ENCODE results near the gene ANKRD50.

ANKRD50 gene

GRCh38 chr4:124694946-124695598, 17.5 kb downstream of the ANKRD50 start:
- H3K4me3 ChIP-seq (ENCODE audit: low read length): no peak overlapping the region
- TF ChIP-seq ZNF274 (IDR thresholded peaks at IDR 0.05; ENCODE audit: low read depth, low read length): no peak

GRCh38 chr4:124694306-124694705, 18.2 kb downstream of the ANKRD50 start:
- no peak overlapping the region for H3K4me3 ChIP-seq (ENCODE audit: low read length)
- no peak for TF ChIP-seq ZNF274 (IDR thresholded peaks at IDR 0.05; ENCODE audit: low read depth, low read length)

- TF ChIP-seq ZNF274 (IDR thresholded peaks at IDR 0.05; ENCODE audit: low read depth, low read length): no peak
- no peak overlapping the region for H3K4me3 ChIP-seq (ENCODE audit: low read length)
These were observed 20.7 kb downstream of the ANKRD50 start for GRCh38 chr4:124691801-124692200.

GRCh38 chr4:124686279-124686678, 26.3 kb downstream of the ANKRD50 start:
- no peak for TF ChIP-seq ZNF274 (IDR thresholded peaks at IDR 0.05; ENCODE audit: low read depth, low read length)
- H3K4me3 ChIP-seq (ENCODE audit: low read length): no peak overlapping the region

- no peak for TF ChIP-seq ZNF274 (IDR thresholded peaks at IDR 0.05; ENCODE audit: low read depth, low read length)
- no peak overlapping the region for H3K4me3 ChIP-seq (ENCODE audit: low read length)
These were observed 26.7 kb downstream of the ANKRD50 start for GRCh38 chr4:124685851-124686250.

- no peak overlapping the region for H3K4me3 ChIP-seq (ENCODE audit: low read length)
- TF ChIP-seq ZNF274 (IDR thresholded peaks at IDR 0.05; ENCODE audit: low read depth, low read length): no peak
These were observed 28.2 kb downstream of the ANKRD50 start for GRCh38 chr4:124684301-124684700.

GRCh38 chr4:124682384-124682783, 30.1 kb downstream of the ANKRD50 start:
- H3K4me3 ChIP-seq (ENCODE audit: low read length): no peak overlapping the region

GRCh38 chr4:124666496-124666895, 46.0 kb downstream of the ANKRD50 start:
- no peak overlapping the region for H3K4me3 ChIP-seq (ENCODE audit: low read length)
- no peak for TF ChIP-seq ZNF274 (IDR thresholded peaks at IDR 0.05; ENCODE audit: low read depth, low read length)

More at GRCh38 chr4:124682384-124682783, 30.1 kb downstream of the ANKRD50 start:
- no peak for TF ChIP-seq ZNF274 (IDR thresholded peaks at IDR 0.05; ENCODE audit: low read depth, low read length)

GRCh38 chr4:124658795-124659194, 53.7 kb downstream of the ANKRD50 start:
- H3K4me3 ChIP-seq (ENCODE audit: low read length): no peak overlapping the region

GRCh38 chr4:124650614-124651013, 61.9 kb downstream of the ANKRD50 start:
- no peak for TF ChIP-seq ZNF274 (IDR thresholded peaks at IDR 0.05; ENCODE audit: low read depth, low read length)
- no peak overlapping the region for H3K4me3 ChIP-seq (ENCODE audit: low read length)

More at GRCh38 chr4:124658795-124659194, 53.7 kb downstream of the ANKRD50 start:
- no peak for TF ChIP-seq ZNF274 (IDR thresholded peaks at IDR 0.05; ENCODE audit: low read depth, low read length)

GRCh38 chr4:124647599-124647998, 64.9 kb downstream of the ANKRD50 start:
- no peak for TF ChIP-seq ZNF274 (IDR thresholded peaks at IDR 0.05; ENCODE audit: low read depth, low read length)
- no peak overlapping the region for H3K4me3 ChIP-seq (ENCODE audit: low read length)

GRCh38 chr4:124644621-124645020, 67.9 kb downstream of the ANKRD50 start:
- TF ChIP-seq ZNF274 (IDR thresholded peaks at IDR 0.05; ENCODE audit: low read depth, low read length): no peak
- H3K4me3 ChIP-seq (ENCODE audit: low read length): no peak overlapping the region

- no peak for TF ChIP-seq ZNF274 (IDR thresholded peaks at IDR 0.05; ENCODE audit: low read depth, low read length)
- H3K4me3 ChIP-seq (ENCODE audit: low read length): no peak overlapping the region
These were observed 69.7 kb downstream of the ANKRD50 start for GRCh38 chr4:124642846-124643245.

GRCh38 chr4:124641715-124642381, 70.7 kb downstream of the ANKRD50 start:
- TF ChIP-seq ZNF274 (IDR thresholded peaks at IDR 0.05; ENCODE audit: low read depth, low read length): no peak

GRCh38 chr4:124640022-124640730, 72.4 kb downstream of the ANKRD50 start:
- TF ChIP-seq ZNF274 (IDR thresholded peaks at IDR 0.05; ENCODE audit: low read depth, low read length): no peak
- no peak overlapping the region for H3K4me3 ChIP-seq (ENCODE audit: low read length)

More at GRCh38 chr4:124641715-124642381, 70.7 kb downstream of the ANKRD50 start:
- H3K4me3 ChIP-seq (ENCODE audit: low read length): no peak overlapping the region
